ENCODE results near the gene PPY. TPM values are rescaled to one million over a fixed set of nuclear protein-coding genes. Genes with fewer than 3 reads are reported as not detected.
A peak's percentile ranks its signal among the peaks of the same experiment; 100 is the strongest.

The PPY gene, protein sequence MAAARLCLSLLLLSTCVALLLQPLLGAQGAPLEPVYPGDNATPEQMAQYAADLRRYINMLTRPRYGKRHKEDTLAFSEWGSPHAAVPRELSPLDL
- total RNA-seq = not detected
- polyA plus RNA-seq = not detected
- long read RNA-seq, donor 1 = 0 reads
- long read RNA-seq, donor 2 = 0 reads
- long read RNA-seq, donor 3 = 0 reads

DNA sequence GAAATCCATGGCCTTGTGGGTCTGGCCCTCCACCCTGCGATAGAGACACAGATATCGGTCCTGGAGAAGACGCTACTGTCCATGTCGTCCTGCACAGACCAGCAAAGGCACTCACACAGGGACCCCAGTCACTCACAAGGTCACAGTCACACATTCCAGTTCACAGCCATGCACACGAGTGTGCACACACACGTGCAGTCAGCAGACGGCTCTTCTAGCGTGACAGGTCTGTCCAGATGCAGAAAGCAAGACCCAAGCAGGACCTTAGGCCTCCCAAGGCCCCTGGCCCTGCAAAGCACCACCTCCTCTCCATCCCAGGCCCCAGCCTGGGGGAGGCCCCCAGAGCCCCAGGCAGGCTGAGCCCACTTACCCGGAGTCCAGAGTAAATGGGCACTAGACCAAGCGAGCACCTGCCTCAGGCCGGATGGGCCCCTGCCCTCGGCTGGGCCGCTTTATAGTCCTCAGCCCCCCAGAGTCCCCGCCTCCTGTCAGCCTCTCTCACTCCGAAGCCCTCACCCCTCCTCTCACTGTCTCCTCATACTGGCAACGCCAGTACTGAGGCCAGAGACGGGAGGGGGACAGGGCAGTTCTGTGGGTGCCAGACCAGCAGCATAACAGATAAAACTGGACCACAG lies at the start of gene PPY:
PPY (minus strand) TSS at position 426 of the 635 bp plus-strand sequence. CDS start 822 bp downstream, outside the sequence.
- Histone ChIP-seq H3K27me3 (peaks cover 0 to 26% (median 9%) of the 10 kb centered on the region in 9 donors), H3K27ac (no peak within 1 kb of the TSS), H3K36me3 (no peaks in the 10 kb centered on the region), H3K9me3 (no peaks in the 10 kb centered on the region), H3K4me3 (no peak within 1 kb of the TSS), H3K4me1 (peaks cover 0 to 11% (median 3%) of the 10 kb centered on the region in 12 donors)
- no peak for TF ChIP-seq CTCF (IDR thresholded peaks at IDR 0.05)
- no peak for TF ChIP-seq POLR2A (IDR thresholded peaks at IDR 0.05)
- ATAC-seq = no peak
- WGBS, 4 donors = 85 to 92% (median 88%) methylated on average over 14 to 17 of the region's 17 CpGs
- DNase-seq = no peak
- intact Hi-C loops (cut with DNase I) = loop anchor here (2.0 to 10.0 kb wide), 8 partner anchors 53 to 230 kb away; partner anchors contain the start of gene ASB16 (in 2 of the 10)

DNA sequence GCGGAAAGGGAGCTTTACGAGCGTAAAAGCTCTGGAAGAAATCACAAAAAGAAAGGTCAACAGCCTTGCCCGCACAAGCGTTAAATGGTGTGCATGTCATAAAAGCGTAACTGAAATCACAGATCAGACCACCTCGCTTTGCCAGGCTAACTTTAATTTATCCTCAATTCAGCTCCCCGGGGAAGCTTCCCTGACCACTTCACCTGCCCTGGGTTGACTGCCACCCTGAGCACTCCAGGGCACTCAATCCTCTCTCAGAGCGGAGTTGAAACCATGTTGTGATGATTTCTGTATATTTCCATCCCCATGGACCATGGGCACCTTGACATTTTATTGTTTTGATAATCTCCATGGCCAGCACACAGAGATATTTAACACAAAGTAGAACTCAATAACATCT lies 46.0 kb upstream of the PPY start:
- Histone ChIP-seq H3K9me3 (no peaks in the 10 kb centered on the region), H3K27me3 (peaks cover 0 to 38% (median 9%) of the 10 kb centered on the region in 9 donors), H3K4me3 (no peak overlapping the region), H3K36me3 (no peaks in the 10 kb centered on the region), H3K27ac (no peak overlapping the region), H3K4me1 (peaks cover 0 to 23% (median 7%) of the 10 kb centered on the region in 12 donors)
- DNase-seq = no peak
- TF ChIP-seq POLR2A (IDR thresholded peaks at IDR 0.05) (no peak), CTCF (IDR thresholded peaks at IDR 0.05) (no peak)
- WGBS, 4 donors = 85 to 94% (median 91%) methylated on average over 9 of the region's 9 CpGs
- intact Hi-C loops (cut with DNase I) = no loop called here
- ATAC-seq = no peak

GRCh38 chr17:43987131-43988021 lies 45.1 kb upstream of the PPY start:
- WGBS, 4 donors = 57 to 62% (median 60%) methylated on average over 12 of the region's 12 CpGs
- peak; percentile 35 to 86 (median 57) for ATAC-seq
- no peak overlapping the region for H3K4me3 ChIP-seq
- TF ChIP-seq POLR2A (IDR thresholded peaks at IDR 0.05) = no peak
- TF ChIP-seq CTCF (IDR thresholded peaks at IDR 0.05) = no peak
- intact Hi-C loops (cut with DNase I) = no loop called here
- no peaks in the 10 kb centered on the region for H3K36me3 ChIP-seq
- peak in 1 of 5 donors; percentile 26 for DNase-seq
- H3K27ac ChIP-seq = peak overlapping the region in 5 of 12 donors; percentile 13 to 45 (median 14)
- H3K9me3 ChIP-seq = no peaks in the 10 kb centered on the region
- peaks cover 0 to 23% (median 8%) of the 10 kb centered on the region in 12 donors for H3K4me1 ChIP-seq
- peaks cover 0 to 47% (median 9%) of the 10 kb centered on the region in 9 donors for H3K27me3 ChIP-seq

Data from heart left ventricle (tissue), 16 donors.